ENCODE measurements around the gene PET100.
A peak's percentile ranks its signal among the peaks of the same experiment; 100 is the strongest.

The PET100 gene

DNA sequence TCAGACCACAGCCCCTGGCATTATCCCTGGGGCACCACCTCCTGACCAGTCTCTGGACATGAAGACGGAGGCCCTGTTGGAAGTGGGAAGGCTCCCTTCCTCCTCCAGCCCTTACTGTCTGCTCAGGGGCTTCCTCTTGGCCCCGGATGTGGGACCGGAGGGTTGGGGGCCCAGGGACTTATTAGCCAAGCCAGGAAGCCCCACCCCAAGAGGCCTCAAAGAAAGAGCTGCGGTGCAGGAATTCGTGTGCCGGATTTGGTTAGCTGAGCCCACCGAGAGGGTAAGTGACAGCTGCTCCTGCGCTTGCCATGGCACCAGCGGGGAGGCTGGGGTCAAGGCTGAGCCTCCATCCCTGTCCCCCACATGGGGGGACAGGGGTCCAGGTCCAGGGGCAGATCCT, 39.2 kb downstream of the PET100 start, which contains the start of gene RETN:
RETN (plus strand) TSS at position 208 of the 400 bp plus-strand sequence. CDS start 278 bp downstream, outside the sequence.
- TF ChIP-seq, protein P1, sequence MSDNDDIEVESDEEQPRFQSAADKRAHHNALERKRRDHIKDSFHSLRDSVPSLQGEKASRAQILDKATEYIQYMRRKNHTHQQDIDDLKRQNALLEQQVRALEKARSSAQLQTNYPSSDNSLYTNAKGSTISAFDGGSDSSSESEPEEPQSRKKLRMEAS (IDR thresholded peaks at IDR 0.05): no peak
- TF ChIP-seq USF1 (IDR thresholded peaks at IDR 0.05): no peak
- TF ChIP-seq ZBTB7A (IDR thresholded peaks at IDR 0.05; ENCODE audit: low read depth): no peak
- TF ChIP-seq EGR1 (IDR thresholded peaks at IDR 0.05): no peak
- no peak for TF ChIP-seq REST (IDR thresholded peaks at IDR 0.05; ENCODE audit: low read depth)

- TF ChIP-seq TCF12 (IDR thresholded peaks at IDR 0.05; ENCODE audit: low read depth) (no peak), NFIC (IDR thresholded peaks at IDR 0.05) (no peak), USF1 (IDR thresholded peaks at IDR 0.05) (no peak), CREB1 (IDR thresholded peaks at IDR 0.05; ENCODE audit: low read depth) (no peak), TAF1 (IDR thresholded peaks at IDR 0.05; ENCODE audit: low read depth) (no peak), ZBTB7A (IDR thresholded peaks at IDR 0.05; ENCODE audit: low read depth) (no peak), TEAD4 (IDR thresholded peaks at IDR 0.05) (no peak), FOXM1 (IDR thresholded peaks at IDR 0.05; ENCODE audit: borderline replicate concordance, low read depth) (no peak), EGR1 (IDR thresholded peaks at IDR 0.05) (no peak), REST (IDR thresholded peaks at IDR 0.05; ENCODE audit: low read depth) (no peak), CEBPB (IDR thresholded peaks at IDR 0.05) (no peak), RAD21 (IDR thresholded peaks at IDR 0.05; ENCODE audit: low read depth) (no peak), EP300 (IDR thresholded peaks at IDR 0.05; ENCODE audit: borderline replicate concordance) (no peak), YY1 (IDR thresholded peaks at IDR 0.05; ENCODE audit: low read depth) (no peak)
- TF ChIP-seq, protein P1 (IDR thresholded peaks at IDR 0.05): no peak
Measured at GRCh38 chr19:7669641-7670040, 40.0 kb downstream of the PET100 start.

GRCh38 chr19:7670150-7670783, 40.7 kb downstream of the PET100 start:
- no peak for TF ChIP-seq CEBPB (IDR thresholded peaks at IDR 0.05)
- TF ChIP-seq, protein P1 (IDR thresholded peaks at IDR 0.05): peak; percentile 56; the same call in 1 of the 2 replicates

GRCh38 chr19:7670790-7671189, 41.2 kb downstream of the PET100 start:
- TF ChIP-seq FOXM1 (IDR thresholded peaks at IDR 0.05; ENCODE audit: borderline replicate concordance, low read depth) (no peak), CEBPB (IDR thresholded peaks at IDR 0.05) (no peak), TEAD4 (IDR thresholded peaks at IDR 0.05) (no peak), USF1 (IDR thresholded peaks at IDR 0.05) (no peak)
- TF ChIP-seq, protein P1 (IDR thresholded peaks at IDR 0.05): no peak

- TF ChIP-seq FOXM1 (IDR thresholded peaks at IDR 0.05; ENCODE audit: borderline replicate concordance, low read depth) (no peak), REST (IDR thresholded peaks at IDR 0.05; ENCODE audit: low read depth) (no peak), RAD21 (IDR thresholded peaks at IDR 0.05; ENCODE audit: low read depth) (no peak), YY1 (IDR thresholded peaks at IDR 0.05; ENCODE audit: low read depth) (no peak), TAF1 (IDR thresholded peaks at IDR 0.05; ENCODE audit: low read depth) (no peak), EGR1 (IDR thresholded peaks at IDR 0.05) (no peak), EP300 (IDR thresholded peaks at IDR 0.05; ENCODE audit: borderline replicate concordance) (no peak), CEBPB (IDR thresholded peaks at IDR 0.05) (no peak), USF1 (IDR thresholded peaks at IDR 0.05) (no peak), ZBTB7A (IDR thresholded peaks at IDR 0.05; ENCODE audit: low read depth) (no peak), TEAD4 (IDR thresholded peaks at IDR 0.05) (no peak), TCF12 (IDR thresholded peaks at IDR 0.05; ENCODE audit: low read depth) (no peak), CREB1 (IDR thresholded peaks at IDR 0.05; ENCODE audit: low read depth) (no peak)
- TF ChIP-seq, protein P1 (IDR thresholded peaks at IDR 0.05): no peak
Measured at GRCh38 chr19:7672522-7672921, 42.9 kb downstream of the PET100 start.
